Dermis blood vessel endothelial cell (primary cell): ENCODE measurements around the gene CDKAL1. TPM values are rescaled to one million over a fixed set of nuclear protein-coding genes. Genes with fewer than 3 reads are reported as not detected.

Source experiments
- DNase-seq: peaks from one replicate; pipeline ENCODE4 v3.0.0; 2010
- total RNA-seq: library from RNA; depleted of rRNA; stranded (reverse); fragments of >200 nt; gene quantifications from 2 replicates; pipeline ENCODE4 v1.2.3, GENCODE V29; 2014

CDKAL1 gene
- total RNA-seq, 1 donor from 2014 or later: 28.1 TPM

GRCh38 chr6:20681243-20681684, 147.0 kb downstream of the CDKAL1 start:
- DNase-seq: no peak

- DNase-seq: no peak
Measured at GRCh38 chr6:20684474-20684873, 150.2 kb downstream of the CDKAL1 start.

- no peak for DNase-seq
Measured at GRCh38 chr6:20686142-20686541, 151.9 kb downstream of the CDKAL1 start.

- no peak for DNase-seq
Measured at GRCh38 chr6:20687494-20687893, 153.2 kb downstream of the CDKAL1 start.

GRCh38 chr6:20688710-20689500, 154.6 kb downstream of the CDKAL1 start:
- no peak for DNase-seq

- no peak for DNase-seq
Measured at GRCh38 chr6:20691185-20691584, 156.9 kb downstream of the CDKAL1 start.

- DNase-seq: no peak
Measured at GRCh38 chr6:20692023-20692422, 157.8 kb downstream of the CDKAL1 start.

- no peak for DNase-seq
Measured at GRCh38 chr6:20693466-20694063, 159.3 kb downstream of the CDKAL1 start.

GRCh38 chr6:20696676-20697075, 162.4 kb downstream of the CDKAL1 start:
- DNase-seq: no peak

- DNase-seq: no peak
Measured at GRCh38 chr6:20698675-20699074, 164.4 kb downstream of the CDKAL1 start.

GRCh38 chr6:20699402-20699801, 165.1 kb downstream of the CDKAL1 start:
- DNase-seq: no peak

GRCh38 chr6:20700375-20700774, 166.1 kb downstream of the CDKAL1 start:
- DNase-seq: no peak

- DNase-seq: no peak
Measured at GRCh38 chr6:20702366-20702765, 168.1 kb downstream of the CDKAL1 start.

- DNase-seq: no peak
Measured at GRCh38 chr6:20703049-20703448, 168.8 kb downstream of the CDKAL1 start.

GRCh38 chr6:20704325-20705025, 170.2 kb downstream of the CDKAL1 start:
- DNase-seq: no peak

GRCh38 chr6:20705741-20706140, 171.5 kb downstream of the CDKAL1 start:
- no peak for DNase-seq

GRCh38 chr6:20706238-20706938, 172.1 kb downstream of the CDKAL1 start:
- DNase-seq: no peak

GRCh38 chr6:20706939-20707485, 172.8 kb downstream of the CDKAL1 start:
- no peak for DNase-seq

- no peak for DNase-seq
Measured at GRCh38 chr6:20707870-20708269, 173.6 kb downstream of the CDKAL1 start.

GRCh38 chr6:20708367-20709124, 174.3 kb downstream of the CDKAL1 start:
- DNase-seq: no peak

GRCh38 chr6:20709451-20709850, 175.2 kb downstream of the CDKAL1 start:
- DNase-seq: peak; percentile 24

- DNase-seq: no peak
Measured at GRCh38 chr6:20710341-20710740, 176.1 kb downstream of the CDKAL1 start.
